GM12872 (cell line): ENCODE results near the gene CALN1.

ENCODE experiments used
- CTCF ChIP-seq: IDR thresholded peaks from 3 replicates; pipeline ENCODE4 v1.5.1; 2011; ENCODE audit warnings: low read depth, mild to moderate bottlenecking, low read length, moderate library complexity; ENCODE audit not compliant: insufficient read depth

Gene CALN1

GRCh38 chr7:71851776-71852498 lies 560.2 kb downstream of the CALN1 start:
- no peak for TF ChIP-seq CTCF

GRCh38 chr7:71846160-71846559 lies 566.0 kb downstream of the CALN1 start:
- TF ChIP-seq CTCF: no peak

GRCh38 chr7:71843676-71844075 lies 568.5 kb downstream of the CALN1 start:
- no peak for TF ChIP-seq CTCF

GRCh38 chr7:71842786-71843185 lies 569.4 kb downstream of the CALN1 start:
- no peak for TF ChIP-seq CTCF

GRCh38 chr7:71842381-71842780 lies 569.8 kb downstream of the CALN1 start:
- no peak for TF ChIP-seq CTCF

- TF ChIP-seq CTCF: no peak
Measured at GRCh38 chr7:71835056-71835455, 577.1 kb downstream of the CALN1 start.

- no peak for TF ChIP-seq CTCF
Measured at GRCh38 chr7:71829515-71829914, 582.6 kb downstream of the CALN1 start.

- TF ChIP-seq CTCF: no peak
Measured at GRCh38 chr7:71828361-71828760, 583.8 kb downstream of the CALN1 start.
